ENCODE measurements around the gene PTPRG.

PTPRG gene

GRCh38 chr3:61853912-61854311, 292.5 kb downstream of the PTPRG start:
- H3K4me2 ChIP-seq (ENCODE audit: low read length) = no peak overlapping the region
- no peak overlapping the region for H2AFZ ChIP-seq (ENCODE audit: insufficient read depth, low read length, poor library complexity)
- no peak overlapping the region for H4K91ac ChIP-seq (ENCODE audit: low read depth, low read length)
- H3K18ac ChIP-seq (ENCODE audit: low read length) = no peak overlapping the region
- H3K27me3 ChIP-seq (ENCODE audit: insufficient read depth, low read length) = no peaks in the 10 kb centered on the region
- H3K9me3 ChIP-seq (ENCODE audit: insufficient read depth, low read depth, low read length) = no peaks in the 10 kb centered on the region
- H3K23ac ChIP-seq (ENCODE audit: low read length) = peak overlapping the region; percentile 61
- no peak overlapping the region for H2BK120ac ChIP-seq (ENCODE audit: insufficient read depth, low read length, poor library complexity)
- DNase-seq = no peak
- no peak overlapping the region for H3K14ac ChIP-seq (ENCODE audit: low read length)
- no peaks in the 10 kb centered on the region for H3K79me1 ChIP-seq (ENCODE audit: low read length)
- H3K36me3 ChIP-seq (ENCODE audit: control insufficient read depth in 1 of 2, insufficient read depth in 2 of 2, low read length in 2 of 2) = no peaks in the 10 kb centered on the region
- H2BK5ac ChIP-seq (ENCODE audit: low read depth, low read length, poor library complexity) = no peak overlapping the region
- H4K12ac ChIP-seq (ENCODE audit: low read depth, low read length) = no peak overlapping the region
- no peak overlapping the region for H2AK5ac ChIP-seq (ENCODE audit: low read length)
- no peak overlapping the region for H4K8ac ChIP-seq (ENCODE audit: low read depth, low read length)
- no peak overlapping the region for H3K4ac ChIP-seq (ENCODE audit: low read depth, low read length)
- H3K27ac ChIP-seq (ENCODE audit: low read depth, low read length) = no peak overlapping the region
- H3K9ac ChIP-seq (ENCODE audit: low read length) = no peak overlapping the region
- peaks cover 0 to 3% of the 10 kb centered on the region in 2 experiments for H3K4me1 ChIP-seq (ENCODE audit: control insufficient read depth in 1 of 2, insufficient read depth in 2 of 2, low read length in 2 of 2)
- WGBS (ENCODE audit: extremely low coverage, insufficient coverage, insufficient read length) = no CpG with 5 or more reads among the region's 2 CpGs
- H3K79me2 ChIP-seq (ENCODE audit: control insufficient read depth, insufficient read depth, low read length, poor library complexity) = no peaks in the 10 kb centered on the region
- H3K4me3 ChIP-seq (ENCODE audit: low read depth, low read length) = no peak overlapping the region
- no peak overlapping the region for H2BK12ac ChIP-seq (ENCODE audit: low read length)

DNA sequence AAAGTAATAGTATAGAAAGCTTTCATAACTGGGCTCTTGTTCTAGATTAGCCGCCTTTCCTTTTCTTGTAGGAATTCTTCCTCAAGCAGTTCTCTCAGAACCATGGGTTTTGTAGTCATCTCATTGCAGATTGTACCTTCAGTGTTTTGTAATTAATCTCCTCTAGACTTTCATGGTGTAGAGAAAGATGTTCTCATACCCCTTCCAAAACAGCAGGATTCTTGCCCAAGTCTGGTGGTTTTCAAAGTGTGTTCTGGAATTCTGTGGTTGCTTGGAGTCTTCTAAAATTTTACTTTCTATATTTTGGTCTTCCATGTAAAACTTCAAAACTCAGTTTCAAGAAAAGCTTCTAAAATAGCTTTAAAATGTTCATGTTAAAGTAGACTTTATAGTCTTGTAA, 293.8 kb downstream of the PTPRG start:
- no peak overlapping the region for H2BK120ac ChIP-seq (ENCODE audit: insufficient read depth, low read length, poor library complexity)
- H3K27me3 ChIP-seq (ENCODE audit: insufficient read depth, low read length) = no peaks in the 10 kb centered on the region
- H4K12ac ChIP-seq (ENCODE audit: low read depth, low read length) = no peak overlapping the region
- no peaks in the 10 kb centered on the region for H3K9me3 ChIP-seq (ENCODE audit: insufficient read depth, low read depth, low read length)
- H3K14ac ChIP-seq (ENCODE audit: low read length) = no peak overlapping the region
- no peak overlapping the region for H3K18ac ChIP-seq (ENCODE audit: low read length)
- H4K8ac ChIP-seq (ENCODE audit: low read depth, low read length) = no peak overlapping the region
- DNase-seq = no peak
- no peak overlapping the region for H3K4ac ChIP-seq (ENCODE audit: low read depth, low read length)
- no peak overlapping the region for H3K27ac ChIP-seq (ENCODE audit: low read depth, low read length)
- no peaks in the 10 kb centered on the region for H3K79me2 ChIP-seq (ENCODE audit: control insufficient read depth, insufficient read depth, low read length, poor library complexity)
- no peak overlapping the region for H2BK5ac ChIP-seq (ENCODE audit: low read depth, low read length, poor library complexity)
- no CpG with 5 or more reads among the region's 1 CpG for WGBS (ENCODE audit: extremely low coverage, insufficient coverage, insufficient read length)
- no peak overlapping the region for H2AFZ ChIP-seq (ENCODE audit: insufficient read depth, low read length, poor library complexity)
- no peak overlapping the region for H3K4me3 ChIP-seq (ENCODE audit: low read depth, low read length)
- H2BK12ac ChIP-seq (ENCODE audit: low read length) = no peak overlapping the region
- H3K4me1 ChIP-seq (ENCODE audit: control insufficient read depth in 1 of 2, insufficient read depth in 2 of 2, low read length in 2 of 2) = peaks cover 0 to 3% of the 10 kb centered on the region in 2 experiments
- no peak overlapping the region for H2AK5ac ChIP-seq (ENCODE audit: low read length)
- no peak overlapping the region for H4K91ac ChIP-seq (ENCODE audit: low read depth, low read length)
- no peaks in the 10 kb centered on the region for H3K79me1 ChIP-seq (ENCODE audit: low read length)
- H3K36me3 ChIP-seq (ENCODE audit: control insufficient read depth in 1 of 2, insufficient read depth in 2 of 2, low read length in 2 of 2) = no peaks in the 10 kb centered on the region
- no peak overlapping the region for H3K4me2 ChIP-seq (ENCODE audit: low read length)
- no peak overlapping the region for H3K9ac ChIP-seq (ENCODE audit: low read length)
- H3K23ac ChIP-seq (ENCODE audit: low read length) = no peak overlapping the region

DNA sequence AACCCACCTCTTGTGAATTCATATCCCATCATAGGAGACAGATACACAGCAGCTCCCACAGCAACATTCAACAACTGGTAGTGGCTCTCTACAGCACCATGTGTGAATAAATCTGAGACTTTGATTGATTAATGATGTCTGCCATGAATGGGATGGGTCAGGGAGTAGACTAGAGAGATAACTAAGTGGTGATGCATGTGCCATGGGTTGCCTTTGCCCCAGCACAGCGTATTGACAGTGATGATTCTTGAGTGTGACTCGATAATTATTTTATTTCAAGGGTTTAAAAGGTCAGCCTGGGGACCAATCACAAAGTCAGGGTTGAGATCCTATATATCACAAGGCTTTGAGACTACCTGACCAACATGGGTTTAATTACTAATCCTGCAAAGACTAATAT, 295.9 kb downstream of the PTPRG start:
- Histone ChIP-seq H3K27ac (ENCODE audit: low read depth, low read length) (no peak overlapping the region), H3K9me3 (ENCODE audit: insufficient read depth, low read depth, low read length) (no peaks in the 10 kb centered on the region), H3K23ac (ENCODE audit: low read length) (no peak overlapping the region), H4K8ac (ENCODE audit: low read depth, low read length) (no peak overlapping the region), H3K4me2 (ENCODE audit: low read length) (no peak overlapping the region), H2BK12ac (ENCODE audit: low read length) (no peak overlapping the region), H3K18ac (ENCODE audit: low read length) (no peak overlapping the region), H4K12ac (ENCODE audit: low read depth, low read length) (no peak overlapping the region), H3K4me1 (ENCODE audit: control insufficient read depth in 1 of 2, insufficient read depth in 2 of 2, low read length in 2 of 2) (peaks cover 0 to 3% of the 10 kb centered on the region in 2 experiments), H2AK5ac (ENCODE audit: low read length) (no peak overlapping the region), H2BK120ac (ENCODE audit: insufficient read depth, low read length, poor library complexity) (no peak overlapping the region), H3K4me3 (ENCODE audit: low read depth, low read length) (no peak overlapping the region), H2BK5ac (ENCODE audit: low read depth, low read length, poor library complexity) (no peak overlapping the region), H3K79me1 (ENCODE audit: low read length) (no peaks in the 10 kb centered on the region), H3K36me3 (ENCODE audit: control insufficient read depth in 1 of 2, insufficient read depth in 2 of 2, low read length in 2 of 2) (no peaks in the 10 kb centered on the region), H3K14ac (ENCODE audit: low read length) (no peak overlapping the region), H3K4ac (ENCODE audit: low read depth, low read length) (no peak overlapping the region), H3K79me2 (ENCODE audit: control insufficient read depth, insufficient read depth, low read length, poor library complexity) (no peaks in the 10 kb centered on the region), H4K91ac (ENCODE audit: low read depth, low read length) (no peak overlapping the region), H3K9ac (ENCODE audit: low read length) (no peak overlapping the region), H3K27me3 (ENCODE audit: insufficient read depth, low read length) (no peaks in the 10 kb centered on the region), H2AFZ (ENCODE audit: insufficient read depth, low read length, poor library complexity) (no peak overlapping the region)
- no peak for DNase-seq
- WGBS (ENCODE audit: extremely low coverage, insufficient coverage, insufficient read length) = no CpG with 5 or more reads among the region's 2 CpGs

GRCh38 chr3:61858054-61858453, 296.7 kb downstream of the PTPRG start:
- no peaks in the 10 kb centered on the region for H3K79me2 ChIP-seq (ENCODE audit: control insufficient read depth, insufficient read depth, low read length, poor library complexity)
- H3K23ac ChIP-seq (ENCODE audit: low read length) = no peak overlapping the region
- no peak overlapping the region for H3K9ac ChIP-seq (ENCODE audit: low read length)
- H3K4me3 ChIP-seq (ENCODE audit: low read depth, low read length) = no peak overlapping the region
- H4K12ac ChIP-seq (ENCODE audit: low read depth, low read length) = no peak overlapping the region
- no CpG with 5 or more reads among the region's 2 CpGs for WGBS (ENCODE audit: extremely low coverage, insufficient coverage, insufficient read length)
- no peak overlapping the region for H3K4ac ChIP-seq (ENCODE audit: low read depth, low read length)
- H3K27me3 ChIP-seq (ENCODE audit: insufficient read depth, low read length) = no peaks in the 10 kb centered on the region
- H2BK120ac ChIP-seq (ENCODE audit: insufficient read depth, low read length, poor library complexity) = no peak overlapping the region
- H3K4me1 ChIP-seq (ENCODE audit: control insufficient read depth in 1 of 2, insufficient read depth in 2 of 2, low read length in 2 of 2) = peaks cover 0 to 5% of the 10 kb centered on the region in 2 experiments
- H2BK5ac ChIP-seq (ENCODE audit: low read depth, low read length, poor library complexity) = no peak overlapping the region
- H3K9me3 ChIP-seq (ENCODE audit: insufficient read depth, low read depth, low read length) = no peaks in the 10 kb centered on the region
- no peak overlapping the region for H3K14ac ChIP-seq (ENCODE audit: low read length)
- H2AK5ac ChIP-seq (ENCODE audit: low read length) = no peak overlapping the region
- H3K27ac ChIP-seq (ENCODE audit: low read depth, low read length) = no peak overlapping the region
- H4K8ac ChIP-seq (ENCODE audit: low read depth, low read length) = no peak overlapping the region
- H3K18ac ChIP-seq (ENCODE audit: low read length) = no peak overlapping the region
- H2BK12ac ChIP-seq (ENCODE audit: low read length) = no peak overlapping the region
- DNase-seq = peak in 1 of 2 donors; percentile 7
- no peak overlapping the region for H3K4me2 ChIP-seq (ENCODE audit: low read length)
- no peak overlapping the region for H2AFZ ChIP-seq (ENCODE audit: insufficient read depth, low read length, poor library complexity)
- H4K91ac ChIP-seq (ENCODE audit: low read depth, low read length) = no peak overlapping the region
- H3K36me3 ChIP-seq (ENCODE audit: control insufficient read depth in 1 of 2, insufficient read depth in 2 of 2, low read length in 2 of 2) = no peaks in the 10 kb centered on the region
- no peaks in the 10 kb centered on the region for H3K79me1 ChIP-seq (ENCODE audit: low read length)
